PC-3 (cell line): Measurements from ENCODE around the gene PTPN20.

Experiments used
- CTCF ChIP-seq: fragments of 300-600 bp; sonication (generic); conservative IDR thresholded peaks from 2 replicates; pipeline ENCODE4 v1.5.1; 2017; ENCODE audit warnings: antibody characterized with exemption, low read depth, mild to moderate bottlenecking, low read length
- EZH2 ChIP-seq: fragments of 300-600 bp; sonication (generic); IDR thresholded peaks from one replicate; pipeline ENCODE4 v1.6.1; 2017; ENCODE audit warnings: antibody characterized with exemption, mild to moderate bottlenecking, low read length; ENCODE audit not compliant: unreplicated experiment
- EZH2phosphoT487 ChIP-seq: fragments of 300-600 bp; sonication (generic); IDR thresholded peaks from 2 replicates; pipeline ENCODE4 v1.6.1; 2018; ENCODE audit warnings: mild to moderate bottlenecking, antibody characterized with exemption, low read length, borderline replicate concordance

- TF ChIP-seq CTCF (no peak), EZH2 (no peak), EZH2phosphoT487 (no peak)
These were observed 129.5 kb downstream of the PTPN20 start for GRCh38 chr10:47040681-47041080.
